OCI-LY1 (cell line): Measurements from ENCODE around the gene DOCK4.

Experiments used
- H2AFZ ChIP-seq: fragments of 200-600 bp; sonication (generic), shearing (Covaris generic); 2 replicates; pipeline ENCODE4 v1.6.0; 2014; ENCODE audit warnings: antibody characterized with exemption, mild to moderate bottlenecking, low read length
- H3F3A ChIP-seq: fragments of 200-600 bp; sonication (generic), shearing (Covaris generic); 2 replicates; pipeline ENCODE4 v1.6.0; 2014; ENCODE audit warnings: mild to moderate bottlenecking, antibody characterized with exemption, low read length, moderate library complexity; ENCODE audit not compliant: insufficient read depth
- H3K27ac ChIP-seq: fragments of 200-600 bp; sonication (generic); 2 replicates; pipeline ENCODE4 v1.5.1; 2014; ENCODE audit warnings: low read length, mixed run types, mild to moderate bottlenecking, low read depth; ENCODE audit not compliant: poor library complexity, severe bottlenecking
- H3K27me3 ChIP-seq: fragments of 200-600 bp; sonication (generic); 2 replicates; pipeline ENCODE4 v1.6.0; 2014; ENCODE audit warnings: antibody characterized with exemption, mild to moderate bottlenecking, low read length, moderate library complexity; ENCODE audit not compliant: insufficient read depth
- H3K36me3 ChIP-seq: fragments of 200-600 bp; sonication (generic); 2 replicates; pipeline ENCODE4 v1.6.1; 2014; ENCODE audit warnings: mild to moderate bottlenecking, antibody characterized with exemption, low read length, moderate library complexity, mixed read lengths; ENCODE audit not compliant: insufficient read depth
- H3K4me1 ChIP-seq: fragments of 200-600 bp; sonication (generic); 2 replicates; pipeline ENCODE4 v1.5.1; 2014; ENCODE audit warnings: mild to moderate bottlenecking, low read length, moderate library complexity; ENCODE audit not compliant: insufficient read depth, severe bottlenecking
- H3K4me2 ChIP-seq: fragments of 200-600 bp; sonication (generic), shearing (Covaris generic); 2 replicates; pipeline ENCODE4 v1.6.1; 2014; ENCODE audit warnings: low read length
- H3K4me3 ChIP-seq: fragments of 200-600 bp; sonication (generic); 2 replicates; pipeline ENCODE4 v1.5.1; 2014; ENCODE audit warnings: low read length, low read depth, mild to moderate bottlenecking, mixed read lengths; ENCODE audit not compliant: poor library complexity, severe bottlenecking
- H3K79me2 ChIP-seq: fragments of 200-600 bp; shearing (Covaris generic); 2 replicates; pipeline ENCODE4 v1.6.1; 2016; ENCODE audit warnings: mixed run types, low read length, mixed read lengths; ENCODE audit not compliant: insufficient read depth
- H3K9ac ChIP-seq: fragments of 200-600 bp; sonication (generic), shearing (Covaris generic); 2 replicates; pipeline ENCODE4 v1.6.1; 2014; ENCODE audit warnings: mild to moderate bottlenecking, low read length, mixed read lengths
- H3K9me2 ChIP-seq: fragments of 200-600 bp; sonication (generic), shearing (Covaris generic); 2 replicates; pipeline ENCODE4 v1.6.1; 2014; ENCODE audit warnings: low read depth, mild to moderate bottlenecking, low read length, mixed read lengths
- H3K9me3 ChIP-seq: fragments of 200-600 bp; shearing (Covaris generic); 2 replicates; pipeline ENCODE4 v1.6.1; 2014; ENCODE audit warnings: low read length, mixed read lengths
- H4K20me1 ChIP-seq: fragments of 200-600 bp; sonication (generic), shearing (Covaris generic); 2 replicates; pipeline ENCODE4 v1.6.0; 2016; ENCODE audit warnings: mild to moderate bottlenecking, low read length; ENCODE audit not compliant: insufficient read depth
- EZH2 ChIP-seq: fragments of 200-600 bp; sonication (generic), shearing (Covaris generic); IDR thresholded peaks from 2 replicates; pipeline ENCODE4 v1.8.0; 2017; ENCODE audit warnings: borderline replicate concordance, mixed run types, mild to moderate bottlenecking, antibody characterized with exemption, low read length, moderate library complexity, mixed read lengths
- TF ChIP-seq, protein P1 (sequence below): fragments of 200-600 bp; sonication (generic), shearing (Covaris generic); IDR thresholded peaks from 2 replicates; pipeline ENCODE4 v1.5.1; 2017; ENCODE audit warnings: mild to moderate bottlenecking, antibody characterized with exemption, low read length, moderate library complexity, mixed read lengths

The DOCK4 gene

GRCh38 chr7:111982804-111983203 lies 223.4 kb downstream of the DOCK4 start:
- TF ChIP-seq EZH2: no peak
- TF ChIP-seq, protein P1, sequence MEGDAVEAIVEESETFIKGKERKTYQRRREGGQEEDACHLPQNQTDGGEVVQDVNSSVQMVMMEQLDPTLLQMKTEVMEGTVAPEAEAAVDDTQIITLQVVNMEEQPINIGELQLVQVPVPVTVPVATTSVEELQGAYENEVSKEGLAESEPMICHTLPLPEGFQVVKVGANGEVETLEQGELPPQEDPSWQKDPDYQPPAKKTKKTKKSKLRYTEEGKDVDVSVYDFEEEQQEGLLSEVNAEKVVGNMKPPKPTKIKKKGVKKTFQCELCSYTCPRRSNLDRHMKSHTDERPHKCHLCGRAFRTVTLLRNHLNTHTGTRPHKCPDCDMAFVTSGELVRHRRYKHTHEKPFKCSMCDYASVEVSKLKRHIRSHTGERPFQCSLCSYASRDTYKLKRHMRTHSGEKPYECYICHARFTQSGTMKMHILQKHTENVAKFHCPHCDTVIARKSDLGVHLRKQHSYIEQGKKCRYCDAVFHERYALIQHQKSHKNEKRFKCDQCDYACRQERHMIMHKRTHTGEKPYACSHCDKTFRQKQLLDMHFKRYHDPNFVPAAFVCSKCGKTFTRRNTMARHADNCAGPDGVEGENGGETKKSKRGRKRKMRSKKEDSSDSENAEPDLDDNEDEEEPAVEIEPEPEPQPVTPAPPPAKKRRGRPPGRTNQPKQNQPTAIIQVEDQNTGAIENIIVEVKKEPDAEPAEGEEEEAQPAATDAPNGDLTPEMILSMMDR: no peak
- H3K4me2 ChIP-seq: no peak overlapping the region
- H3F3A ChIP-seq: no peaks in the 10 kb centered on the region
- H3K9me2 ChIP-seq: no peaks in the 10 kb centered on the region
- no peaks in the 10 kb centered on the region for H3K79me2 ChIP-seq
- no peaks in the 10 kb centered on the region for H3K27me3 ChIP-seq
- no peak overlapping the region for H3K4me3 ChIP-seq
- H3K9ac ChIP-seq: no peak overlapping the region
- H2AFZ ChIP-seq: no peak overlapping the region
- H3K27ac ChIP-seq: no peak overlapping the region
- no peaks in the 10 kb centered on the region for H4K20me1 ChIP-seq
- H3K36me3 ChIP-seq: no peaks in the 10 kb centered on the region
- no peaks in the 10 kb centered on the region for H3K9me3 ChIP-seq
- H3K4me1 ChIP-seq: no peaks in the 10 kb centered on the region

DNA sequence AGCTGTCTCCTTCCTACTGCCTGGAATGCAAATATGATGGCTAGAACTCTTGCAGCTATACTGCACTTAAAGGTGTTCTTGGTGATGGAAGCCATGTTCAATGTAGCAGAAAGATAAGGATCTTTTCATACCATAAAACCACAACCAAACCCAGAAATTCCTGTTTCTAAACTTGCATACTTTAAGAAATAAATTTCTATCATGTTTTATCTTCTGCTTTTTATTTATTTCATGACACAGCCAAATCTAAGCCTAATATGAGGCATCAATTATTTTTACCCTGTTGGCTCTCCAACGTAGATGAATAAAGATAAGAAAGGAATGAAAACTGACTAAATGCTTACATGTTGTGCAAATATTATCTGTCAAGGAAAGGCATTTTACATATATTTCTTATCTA lies 224.1 kb downstream of the DOCK4 start:
- H3K79me2 ChIP-seq: no peaks in the 10 kb centered on the region
- H4K20me1 ChIP-seq: no peaks in the 10 kb centered on the region
- H3K36me3 ChIP-seq: no peaks in the 10 kb centered on the region
- no peak overlapping the region for H3K4me2 ChIP-seq
- no peaks in the 10 kb centered on the region for H3F3A ChIP-seq
- no peak overlapping the region for H3K4me3 ChIP-seq
- H3K9ac ChIP-seq: no peak overlapping the region
- H3K27ac ChIP-seq: no peak overlapping the region
- H3K4me1 ChIP-seq: no peaks in the 10 kb centered on the region
- H2AFZ ChIP-seq: no peak overlapping the region
- H3K9me3 ChIP-seq: no peaks in the 10 kb centered on the region
- TF ChIP-seq, protein P1: no peak
- no peak for TF ChIP-seq EZH2
- H3K9me2 ChIP-seq: no peaks in the 10 kb centered on the region
- no peaks in the 10 kb centered on the region for H3K27me3 ChIP-seq

DNA sequence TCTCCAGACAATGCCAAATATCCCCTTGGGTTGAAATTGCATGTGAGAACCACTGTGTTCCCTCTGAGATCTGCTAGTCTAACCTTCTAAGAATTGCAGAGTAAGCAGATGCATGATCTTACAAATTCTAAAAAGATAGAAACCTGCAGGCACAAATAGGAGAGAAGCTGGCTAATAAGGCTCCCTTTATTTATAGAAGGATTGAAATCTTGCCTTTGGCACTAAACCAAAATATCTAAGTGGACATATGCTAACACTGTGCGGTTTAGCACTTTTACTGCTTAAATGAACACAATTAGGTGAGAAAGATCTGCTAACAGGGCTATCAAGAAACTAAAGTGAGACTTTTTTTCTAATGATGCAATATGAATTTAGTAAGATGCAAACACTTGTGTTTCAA lies 225.5 kb downstream of the DOCK4 start:
- H3K4me1 ChIP-seq: no peaks in the 10 kb centered on the region
- no peak overlapping the region for H3K4me2 ChIP-seq
- no peaks in the 10 kb centered on the region for H4K20me1 ChIP-seq
- no peaks in the 10 kb centered on the region for H3K27me3 ChIP-seq
- no peak for TF ChIP-seq EZH2
- H3K9ac ChIP-seq: no peak overlapping the region
- H3K9me3 ChIP-seq: no peaks in the 10 kb centered on the region
- no peaks in the 10 kb centered on the region for H3F3A ChIP-seq
- no peaks in the 10 kb centered on the region for H3K36me3 ChIP-seq
- no peak overlapping the region for H2AFZ ChIP-seq
- no peaks in the 10 kb centered on the region for H3K9me2 ChIP-seq
- H3K4me3 ChIP-seq: no peak overlapping the region
- H3K27ac ChIP-seq: no peak overlapping the region
- H3K79me2 ChIP-seq: no peaks in the 10 kb centered on the region

DNA sequence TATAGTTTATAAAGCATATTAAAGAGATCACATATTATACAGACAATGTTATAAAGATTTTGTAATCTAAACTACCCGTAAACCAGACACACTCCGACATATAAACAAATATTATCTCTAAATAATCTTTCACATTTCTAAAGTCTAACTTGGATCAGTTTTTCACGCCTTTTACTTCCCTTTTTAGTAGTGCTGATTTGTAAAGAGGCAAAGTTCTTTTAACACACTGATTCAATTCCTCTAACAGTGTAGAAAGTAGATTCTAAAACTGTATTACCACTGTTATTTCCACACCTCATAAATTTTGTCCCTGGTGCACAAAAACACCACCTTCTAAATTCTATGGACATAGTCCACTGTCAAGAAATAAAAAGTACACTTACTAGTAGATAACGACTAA lies 230.9 kb downstream of the DOCK4 start:
- TF ChIP-seq, protein P1: no peak
- no peak for TF ChIP-seq EZH2
- Histone ChIP-seq H3F3A (no peaks in the 10 kb centered on the region), H3K4me3 (no peak overlapping the region), H3K27me3 (no peaks in the 10 kb centered on the region), H3K9me2 (no peaks in the 10 kb centered on the region), H3K4me2 (no peak overlapping the region), H3K27ac (no peak overlapping the region), H3K9ac (no peak overlapping the region), H3K9me3 (no peaks in the 10 kb centered on the region), H3K36me3 (no peaks in the 10 kb centered on the region), H3K4me1 (no peaks in the 10 kb centered on the region), H2AFZ (no peak overlapping the region), H3K79me2 (no peaks in the 10 kb centered on the region), H4K20me1 (no peaks in the 10 kb centered on the region)
